G401 (cell line): ENCODE measurements around the gene PLXNA2. TPM values are rescaled to one million over a fixed set of nuclear protein-coding genes. Genes with fewer than 3 reads are reported as not detected.

Source experiments
- DNase-seq: peaks from one replicate; pipeline ENCODE4 v3.0.0-alpha.2; 2015; ENCODE audit warnings: low spot score
- in situ Hi-C: cut with HindIII; loops from 2 replicates; pipeline ENCODE4 v1.10.0; 2016; ENCODE audit warnings: low sequenced_read_pairs, mixed read lengths
- total RNA-seq: library from RNA; depleted of rRNA; stranded (reverse); fragments of >200 nt; shearing (Covaris generic); gene quantifications from 2 replicates; pipeline ENCODE4 v1.2.3, GENCODE V29; 2014

PLXNA2 gene
- total RNA-seq, 1 experiment from 2014 or later = 0.92 TPM

GRCh38 chr1:208030288-208031091 is 213.7 kb downstream of the PLXNA2 start:
- DNase-seq = no peak
- in situ Hi-C loops = no loop called here

- DNase-seq = no peak
- in situ Hi-C loops = no loop called here
Observed at GRCh38 chr1:208029381-208030287, 214.6 kb downstream of the PLXNA2 start.

DNA sequence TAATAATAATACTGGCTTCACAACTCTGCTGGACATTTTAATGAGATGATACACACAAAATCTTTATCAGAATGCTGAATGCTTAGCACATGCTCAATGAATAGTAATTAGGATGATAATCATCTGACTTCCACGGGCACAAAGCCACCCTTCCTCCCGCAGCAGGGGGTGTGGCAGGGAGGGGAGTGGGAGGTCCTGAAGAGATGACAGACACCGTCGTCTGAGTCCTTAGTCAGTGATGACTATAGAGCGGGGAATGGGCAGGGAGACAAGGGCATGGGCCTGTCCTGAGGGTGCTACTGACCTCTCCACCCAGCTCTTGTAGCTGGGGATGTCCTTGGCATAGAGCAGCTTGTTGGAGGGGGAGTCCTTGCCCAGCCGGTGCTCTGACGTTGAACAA is 215.7 kb downstream of the PLXNA2 start:
- no peak for DNase-seq
- in situ Hi-C loops = no loop called here

DNA sequence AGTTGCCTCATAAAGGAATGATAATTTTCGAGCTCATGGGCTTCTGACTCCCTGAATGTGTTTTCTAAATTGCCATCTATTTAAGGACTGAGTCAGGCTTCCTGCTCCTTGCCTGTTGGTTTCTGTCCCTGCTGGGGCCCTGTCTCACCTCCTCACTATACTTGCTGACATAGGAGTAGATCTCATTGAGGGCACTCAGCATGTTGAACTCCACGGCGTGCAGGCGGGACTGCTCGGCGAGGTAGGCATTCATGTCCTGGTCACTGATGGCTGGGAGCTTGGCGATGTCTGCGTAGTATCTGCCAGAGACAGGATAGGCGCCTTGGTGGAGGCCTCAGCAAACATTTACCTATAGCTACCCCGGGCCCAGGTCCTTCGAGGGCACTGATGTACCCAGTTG is 216.3 kb downstream of the PLXNA2 start:
- in situ Hi-C loops = no loop called here

GRCh38 chr1:208026880-208027438 is 217.2 kb downstream of the PLXNA2 start:
- in situ Hi-C loops = no loop called here
- no peak for DNase-seq

More for the DNA sequence above, 216.3 kb downstream of the PLXNA2 start:
- no peak for DNase-seq

DNA sequence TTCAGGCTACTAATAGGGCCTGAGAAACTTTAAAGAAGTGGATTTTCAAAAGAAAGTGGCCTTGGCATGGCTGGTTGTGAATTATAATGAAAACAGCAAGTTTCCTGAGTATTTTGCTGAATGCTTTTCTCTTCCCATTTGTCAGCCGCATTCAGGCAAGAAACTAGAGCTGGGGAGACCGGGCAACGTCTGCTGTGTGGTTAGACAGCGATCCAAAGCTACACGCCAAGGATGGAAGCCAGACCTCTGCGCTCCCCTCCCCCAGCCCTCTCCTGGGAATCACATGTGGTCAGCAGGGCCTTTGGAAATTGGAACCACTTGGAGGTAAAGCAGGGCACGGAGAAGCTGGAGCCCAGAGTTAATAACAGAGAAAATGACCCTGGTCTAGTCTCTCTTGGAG is 219.2 kb downstream of the PLXNA2 start:
- no peak for DNase-seq
- in situ Hi-C loops = no loop called here

DNA sequence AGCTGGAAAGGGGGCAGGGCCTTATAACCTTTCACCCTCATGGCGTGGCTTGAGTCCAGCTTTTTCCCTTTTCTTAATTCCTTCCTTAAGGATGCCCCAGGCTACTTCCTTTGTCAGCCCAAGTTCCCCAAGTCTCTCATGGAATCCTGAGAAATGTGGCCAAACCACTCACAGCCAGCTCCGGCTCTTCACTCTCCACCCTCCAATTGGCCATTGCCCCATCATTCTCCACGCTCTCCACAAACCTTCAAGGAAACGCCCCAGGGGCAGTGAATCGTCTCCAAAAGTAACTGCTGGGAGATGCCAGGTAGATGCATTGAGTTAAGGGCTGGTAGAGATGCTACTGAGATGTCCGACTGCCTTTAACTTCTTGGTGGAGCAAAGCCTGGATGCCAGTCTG is 219.8 kb downstream of the PLXNA2 start:
- in situ Hi-C loops = no loop called here

DNA sequence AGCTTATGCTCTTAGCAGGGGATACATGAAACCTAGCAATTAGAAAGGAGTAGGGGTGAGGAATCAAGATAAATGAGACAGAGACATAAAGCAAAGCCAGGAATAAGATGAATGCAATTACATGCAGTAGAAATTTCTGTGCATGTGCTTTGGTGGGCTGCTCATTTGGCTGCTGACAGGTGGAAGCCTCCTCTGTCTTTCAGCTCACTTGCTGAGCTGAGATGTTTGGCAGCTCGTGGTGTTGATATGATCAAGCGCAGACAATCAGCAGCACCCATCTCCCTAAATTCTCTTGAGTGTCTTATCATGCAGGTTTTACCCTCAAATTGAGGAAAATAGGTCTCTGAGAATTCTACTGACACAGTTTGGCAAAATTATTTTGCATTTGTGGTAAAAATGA is 224.9 kb downstream of the PLXNA2 start:
- no peak for DNase-seq
- in situ Hi-C loops = no loop called here

More for the DNA sequence above, 219.8 kb downstream of the PLXNA2 start:
- DNase-seq = no peak

- in situ Hi-C loops = no loop called here
- DNase-seq = no peak
Observed at GRCh38 chr1:208015255-208015654, 228.9 kb downstream of the PLXNA2 start.

DNA sequence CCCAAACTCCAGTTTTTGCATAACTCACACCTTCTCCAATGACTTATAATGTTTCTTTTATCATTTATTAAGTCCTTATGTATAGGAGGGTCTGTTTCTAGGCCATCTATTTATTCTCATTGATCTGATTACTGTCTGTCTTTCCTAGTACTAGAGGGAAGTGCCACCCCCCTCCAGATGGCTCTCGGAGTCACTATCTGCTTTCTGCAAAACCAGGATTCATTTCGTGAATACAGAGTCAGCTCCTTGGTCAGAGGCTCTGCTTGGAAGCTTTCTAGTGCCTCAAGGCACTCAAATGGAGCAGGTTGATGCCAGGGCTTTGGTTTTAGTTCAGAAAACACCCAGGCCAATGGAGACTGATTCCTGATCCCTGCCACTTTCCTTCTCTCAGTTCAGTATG is 231.0 kb downstream of the PLXNA2 start:
- in situ Hi-C loops = no loop called here
- DNase-seq = no peak

- in situ Hi-C loops = no loop called here
- no peak for DNase-seq
Observed at GRCh38 chr1:208012721-208013120, 231.5 kb downstream of the PLXNA2 start.

GRCh38 chr1:208010487-208011071 is 233.6 kb downstream of the PLXNA2 start:
- in situ Hi-C loops = no loop called here
- no peak for DNase-seq

GRCh38 chr1:208009706-208010444 is 234.3 kb downstream of the PLXNA2 start:
- in situ Hi-C loops = no loop called here
- no peak for DNase-seq

- in situ Hi-C loops = no loop called here
Observed at GRCh38 chr1:208009303-208009702, 234.9 kb downstream of the PLXNA2 start.

DNA sequence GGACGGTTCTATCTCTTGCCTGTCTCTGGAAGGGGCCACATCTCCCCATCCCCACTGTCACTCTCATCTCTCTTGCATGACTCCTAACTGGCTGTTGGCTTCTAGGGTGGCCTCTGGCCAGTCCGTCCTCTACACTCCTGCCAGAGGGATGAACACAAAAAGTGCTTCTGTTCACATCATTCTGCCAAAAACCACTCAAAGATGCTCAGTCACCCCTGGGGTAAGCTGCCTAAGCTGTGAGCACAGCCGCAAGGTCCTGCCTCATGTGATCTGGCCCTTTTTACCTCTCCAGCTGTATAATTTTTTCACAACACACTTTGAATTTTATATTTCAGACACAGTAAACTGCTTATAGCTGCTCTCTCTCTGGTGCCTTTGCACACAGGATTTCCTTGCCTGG is 235.7 kb downstream of the PLXNA2 start:
- in situ Hi-C loops = no loop called here
- no peak for DNase-seq

More at GRCh38 chr1:208009303-208009702, 234.9 kb downstream of the PLXNA2 start:
- no peak for DNase-seq

DNA sequence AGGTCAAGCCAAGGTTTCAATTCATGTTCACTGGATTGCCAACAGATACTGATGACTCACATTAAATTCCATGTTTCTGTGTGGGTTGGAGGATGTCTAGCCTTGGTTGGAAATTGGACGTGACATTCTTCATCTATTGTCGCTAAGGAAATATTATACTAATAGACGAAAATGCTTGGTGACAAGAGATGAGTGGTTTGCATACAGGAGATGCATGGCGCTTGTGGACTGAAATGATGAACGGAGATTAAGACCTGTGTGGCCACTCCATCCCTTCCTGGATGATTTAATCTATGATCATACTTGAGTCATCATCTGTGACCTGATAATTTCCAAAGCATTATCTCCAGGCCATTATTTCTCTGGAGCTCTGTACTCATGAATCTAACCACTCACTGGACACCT is 236.2 kb downstream of the PLXNA2 start:
- DNase-seq = no peak
- in situ Hi-C loops = no loop called here

DNA sequence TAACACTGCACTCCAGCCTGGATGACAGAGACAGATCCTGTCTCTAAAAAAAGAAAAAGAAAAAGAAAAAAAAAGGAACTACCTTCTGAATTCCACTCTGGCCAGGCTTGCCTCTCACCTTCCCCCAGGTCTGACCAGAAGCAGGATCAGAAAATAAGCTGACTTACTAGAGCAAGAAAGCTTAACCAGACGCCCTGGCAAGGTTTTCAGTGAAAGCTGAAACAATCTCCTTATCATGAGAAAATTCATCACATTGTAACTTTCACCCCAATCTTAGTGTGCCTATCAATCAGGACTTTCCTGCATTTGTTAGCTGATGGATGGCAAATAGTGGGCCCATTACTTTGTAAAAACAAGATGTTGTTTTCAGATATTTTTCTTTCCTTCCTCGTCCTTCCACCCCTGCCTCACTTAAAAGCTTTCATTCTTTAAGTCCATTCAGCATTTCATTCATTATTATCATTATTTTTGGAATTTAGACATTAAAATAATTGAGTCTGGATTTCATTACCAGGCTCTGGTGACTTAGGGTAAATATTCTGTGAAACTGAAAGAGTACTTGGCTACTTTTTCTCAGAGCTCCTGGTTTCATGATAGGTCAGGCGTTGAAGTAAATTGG is 236.8 kb downstream of the PLXNA2 start:
- in situ Hi-C loops = no loop called here
- no peak for DNase-seq

GRCh38 chr1:208006258-208006920 is 237.8 kb downstream of the PLXNA2 start:
- DNase-seq = no peak
- in situ Hi-C loops = no loop called here
